ENCODE results near the gene PGAP3.

The PGAP3 gene

GRCh38 chr17:39663688-39664580 lies 23.9 kb downstream of the PGAP3 start:
- TF ChIP-seq, protein P1, sequence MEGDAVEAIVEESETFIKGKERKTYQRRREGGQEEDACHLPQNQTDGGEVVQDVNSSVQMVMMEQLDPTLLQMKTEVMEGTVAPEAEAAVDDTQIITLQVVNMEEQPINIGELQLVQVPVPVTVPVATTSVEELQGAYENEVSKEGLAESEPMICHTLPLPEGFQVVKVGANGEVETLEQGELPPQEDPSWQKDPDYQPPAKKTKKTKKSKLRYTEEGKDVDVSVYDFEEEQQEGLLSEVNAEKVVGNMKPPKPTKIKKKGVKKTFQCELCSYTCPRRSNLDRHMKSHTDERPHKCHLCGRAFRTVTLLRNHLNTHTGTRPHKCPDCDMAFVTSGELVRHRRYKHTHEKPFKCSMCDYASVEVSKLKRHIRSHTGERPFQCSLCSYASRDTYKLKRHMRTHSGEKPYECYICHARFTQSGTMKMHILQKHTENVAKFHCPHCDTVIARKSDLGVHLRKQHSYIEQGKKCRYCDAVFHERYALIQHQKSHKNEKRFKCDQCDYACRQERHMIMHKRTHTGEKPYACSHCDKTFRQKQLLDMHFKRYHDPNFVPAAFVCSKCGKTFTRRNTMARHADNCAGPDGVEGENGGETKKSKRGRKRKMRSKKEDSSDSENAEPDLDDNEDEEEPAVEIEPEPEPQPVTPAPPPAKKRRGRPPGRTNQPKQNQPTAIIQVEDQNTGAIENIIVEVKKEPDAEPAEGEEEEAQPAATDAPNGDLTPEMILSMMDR (IDR thresholded peaks at IDR 0.05; ENCODE audit: borderline replicate concordance, control extremely low read depth, extremely low read depth, insufficient read depth, missing control alignments) = no peak
- in situ Hi-C loops (cut with MboI; ENCODE audit: low sequenced_read_pairs, unreplicated experiment) = no loop called here
- no peak for DNase-seq (ENCODE audit: low spot score)

GRCh38 chr17:39663340-39663687 lies 24.5 kb downstream of the PGAP3 start:
- in situ Hi-C loops (cut with MboI; ENCODE audit: low sequenced_read_pairs, unreplicated experiment) = no loop called here
- TF ChIP-seq, protein P1 (IDR thresholded peaks at IDR 0.05; ENCODE audit: borderline replicate concordance, control extremely low read depth, extremely low read depth, insufficient read depth, missing control alignments) = no peak
- DNase-seq (ENCODE audit: low spot score) = no peak

GRCh38 chr17:39662551-39663339 lies 25.1 kb downstream of the PGAP3 start:
- in situ Hi-C loops (cut with MboI; ENCODE audit: low sequenced_read_pairs, unreplicated experiment) = no loop called here
- no peak for DNase-seq (ENCODE audit: low spot score)
- TF ChIP-seq, protein P1 (IDR thresholded peaks at IDR 0.05; ENCODE audit: borderline replicate concordance, control extremely low read depth, extremely low read depth, insufficient read depth, missing control alignments) = no peak

DNA sequence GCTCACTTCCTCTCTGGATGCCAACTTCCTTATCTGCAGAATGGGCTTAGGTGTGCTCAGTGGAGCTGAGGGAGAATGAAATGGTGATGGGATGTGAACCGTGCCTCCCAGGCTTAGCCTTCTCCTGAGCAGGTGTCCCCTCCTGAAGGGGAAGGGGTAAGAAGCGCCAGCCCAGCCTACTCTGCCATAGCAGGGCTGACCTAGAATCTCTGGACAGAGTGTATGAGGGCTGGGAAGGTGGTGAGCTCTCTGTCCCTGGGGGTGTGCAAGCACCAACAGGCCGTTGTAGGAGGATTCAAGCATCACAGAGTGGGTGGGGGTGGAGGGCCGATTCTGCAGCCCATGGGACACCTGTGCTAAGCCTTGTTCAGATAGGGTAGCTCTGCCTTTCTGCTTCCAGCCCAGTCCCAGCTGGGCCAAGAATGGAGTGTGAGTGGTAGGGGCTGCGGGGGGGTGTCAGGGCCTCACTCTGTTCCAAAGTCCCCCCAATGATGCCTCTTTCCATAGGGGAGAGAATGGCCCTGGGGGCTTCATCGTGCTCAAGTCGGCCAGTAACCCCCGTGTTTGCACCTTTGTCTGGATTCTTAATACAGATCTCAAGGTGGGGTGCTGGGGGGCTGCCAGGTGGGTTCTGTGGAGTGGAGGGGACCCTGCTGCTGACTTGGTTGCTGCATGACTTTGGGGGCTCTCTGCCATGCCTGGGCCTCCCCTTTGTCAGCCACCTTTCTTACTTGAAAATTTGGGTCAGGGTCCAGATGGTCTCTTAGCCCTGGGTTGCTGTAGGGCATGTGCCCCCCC lies 25.9 kb downstream of the PGAP3 start:
- in situ Hi-C loops (cut with MboI; ENCODE audit: low sequenced_read_pairs, unreplicated experiment) = no loop called here
- no peak for DNase-seq (ENCODE audit: low spot score)
- TF ChIP-seq, protein P1 (IDR thresholded peaks at IDR 0.05; ENCODE audit: borderline replicate concordance, control extremely low read depth, extremely low read depth, insufficient read depth, missing control alignments) = no peak

GRCh38 chr17:39660397-39661385 lies 27.2 kb downstream of the PGAP3 start:
- TF ChIP-seq, protein P1 (IDR thresholded peaks at IDR 0.05; ENCODE audit: borderline replicate concordance, control extremely low read depth, extremely low read depth, insufficient read depth, missing control alignments) = no peak
- no peak for DNase-seq (ENCODE audit: low spot score)
- in situ Hi-C loops (cut with MboI; ENCODE audit: low sequenced_read_pairs, unreplicated experiment) = no loop called here
